SW 1271 (cell line): ENCODE results near the gene INSR.
"Not testable (repeated sequence)": the region's sequence is repeated elsewhere in the genome, so short reads cannot be mapped to it uniquely, and the experiment has no call there.

Experiments
- DNase-seq, 2 experiments: peaks; one replicate each; lab custom pipeline; 2025; lab: John Stamatoyannopoulos, UW

The INSR gene

DNA sequence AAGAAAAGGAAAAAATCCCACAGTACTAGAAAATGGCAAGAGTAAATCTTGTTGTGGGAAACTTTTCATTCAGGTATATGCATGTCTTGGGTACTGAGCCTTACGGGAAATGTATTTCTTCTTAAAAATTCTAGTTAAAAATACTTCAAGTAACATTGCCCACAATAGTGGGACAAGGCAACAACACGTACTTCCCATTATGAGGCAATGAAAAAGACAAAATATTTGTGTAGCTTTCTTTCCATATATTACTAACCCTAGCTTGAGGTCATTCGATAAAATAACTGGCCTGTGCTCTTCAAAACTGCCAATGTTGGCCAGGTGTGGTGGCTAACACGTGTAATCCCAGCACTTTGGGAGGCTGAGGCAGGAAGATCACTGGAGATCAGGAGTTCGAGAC, 99.2 kb downstream of the INSR start:
- DNase-seq, result no peak

DNA sequence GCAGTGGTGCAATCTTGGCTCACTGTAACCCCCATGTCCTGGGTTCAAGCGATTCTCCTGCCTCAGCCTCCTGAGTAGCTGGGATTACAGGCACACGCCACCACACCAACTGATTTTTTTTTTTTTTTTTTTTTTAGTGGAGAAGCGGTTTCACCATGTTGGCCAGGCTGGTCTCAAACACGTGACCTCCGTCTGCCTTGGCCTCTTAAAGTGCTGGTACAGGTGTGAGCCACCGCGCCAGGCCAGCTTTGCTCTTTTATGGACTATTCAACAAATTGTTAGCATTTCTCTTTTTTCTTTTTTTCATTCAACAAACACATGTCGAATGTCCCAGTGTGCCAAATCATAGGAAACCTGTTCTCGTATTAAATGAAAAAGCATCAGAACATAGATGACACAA, 99.6 kb downstream of the INSR start:
- no peak for DNase-seq

- no peak for DNase-seq
Observed at GRCh38 chr19:7191946-7192691, 102.1 kb downstream of the INSR start.

- DNase-seq, result no peak
Observed at GRCh38 chr19:7188698-7189629, 105.2 kb downstream of the INSR start.

GRCh38 chr19:7187605-7188339, 106.4 kb downstream of the INSR start:
- no peak for DNase-seq

DNA sequence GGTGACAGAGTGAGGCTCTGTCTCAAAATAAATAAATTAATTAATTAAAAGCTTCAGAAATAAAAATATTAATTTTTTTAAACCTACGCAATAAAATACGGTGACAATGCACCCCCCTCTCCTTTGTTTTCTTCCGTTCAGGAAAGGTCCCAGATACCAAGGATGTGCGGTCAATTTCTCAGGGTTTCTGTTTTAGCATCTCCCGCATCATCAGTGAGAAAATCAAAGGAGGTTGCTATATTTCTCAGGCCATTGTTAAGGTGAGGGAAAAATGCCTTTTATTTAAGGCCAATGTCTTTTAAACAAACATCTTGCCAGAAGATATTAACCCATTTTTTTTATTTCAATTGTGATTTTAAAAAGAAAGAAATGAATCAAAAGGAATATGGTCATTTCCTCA, 111.7 kb downstream of the INSR start:
- no peak for DNase-seq

DNA sequence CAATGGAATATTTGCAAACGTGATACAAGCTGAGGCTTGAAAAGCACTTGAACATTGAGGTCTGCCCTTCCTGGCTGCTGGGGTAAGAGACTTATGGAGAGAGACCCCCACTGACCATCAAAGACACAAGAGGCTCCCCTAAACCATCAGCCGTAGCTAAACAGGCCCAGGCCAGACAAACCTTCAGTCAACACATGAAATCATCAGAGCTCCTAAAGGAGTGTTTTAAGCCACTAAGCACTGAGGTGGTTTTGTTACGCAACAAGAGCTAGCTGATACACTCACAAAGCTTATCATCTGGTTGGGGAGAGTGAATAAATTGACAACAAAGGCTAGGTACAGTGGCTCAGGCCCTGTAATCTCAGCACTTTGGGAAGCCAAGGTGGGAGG, 114.3 kb downstream of the INSR start:
- DNase-seq, result no peak

DNA sequence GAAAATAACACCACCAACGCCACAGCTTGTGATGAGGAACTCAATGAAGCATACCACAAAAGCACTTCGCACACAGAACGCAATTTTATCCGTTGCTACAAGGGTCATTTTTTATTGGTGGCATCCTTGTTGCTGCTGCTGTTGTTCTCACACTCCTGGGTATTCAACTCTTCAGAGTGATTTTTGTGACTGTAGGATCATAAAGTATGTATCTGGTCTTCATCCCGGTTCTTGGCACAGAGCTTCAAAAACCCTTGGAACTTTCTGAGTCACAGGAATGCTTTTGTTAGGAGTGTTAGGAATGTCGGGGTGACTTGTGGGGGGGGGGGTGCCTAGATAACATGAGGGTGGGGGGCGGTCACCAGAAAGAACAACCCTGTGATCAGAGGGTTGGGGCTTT, 116.3 kb downstream of the INSR start:
- DNase-seq, result no peak

GRCh38 chr19:7176792-7177191, 117.4 kb downstream of the INSR start:
- DNase-seq, result no peak

GRCh38 chr19:7172794-7173193, 121.4 kb downstream of the INSR start:
- DNase-seq, result no peak

DNA sequence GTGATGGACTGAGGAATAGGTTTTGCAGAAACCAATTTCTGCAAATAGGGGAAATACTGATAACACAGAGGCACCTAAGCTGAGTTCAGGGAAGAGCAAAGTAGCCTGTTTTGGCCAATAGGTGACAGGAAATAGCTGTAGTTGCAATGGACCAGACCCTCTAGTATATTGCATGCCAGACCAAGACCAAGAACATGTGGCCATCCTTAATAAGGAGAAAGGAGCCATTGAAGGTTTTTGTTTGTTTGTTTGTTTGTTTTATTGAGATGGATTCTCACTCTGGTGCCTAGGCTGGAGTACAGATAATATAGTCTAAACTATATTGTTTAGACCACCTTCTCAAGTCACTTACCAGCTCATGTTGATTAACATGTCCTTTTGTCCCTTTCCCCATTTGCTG, 123.2 kb downstream of the INSR start:
- no peak for DNase-seq

GRCh38 chr19:7168941-7169340, 125.3 kb downstream of the INSR start:
- DNase-seq, result no peak

DNA sequence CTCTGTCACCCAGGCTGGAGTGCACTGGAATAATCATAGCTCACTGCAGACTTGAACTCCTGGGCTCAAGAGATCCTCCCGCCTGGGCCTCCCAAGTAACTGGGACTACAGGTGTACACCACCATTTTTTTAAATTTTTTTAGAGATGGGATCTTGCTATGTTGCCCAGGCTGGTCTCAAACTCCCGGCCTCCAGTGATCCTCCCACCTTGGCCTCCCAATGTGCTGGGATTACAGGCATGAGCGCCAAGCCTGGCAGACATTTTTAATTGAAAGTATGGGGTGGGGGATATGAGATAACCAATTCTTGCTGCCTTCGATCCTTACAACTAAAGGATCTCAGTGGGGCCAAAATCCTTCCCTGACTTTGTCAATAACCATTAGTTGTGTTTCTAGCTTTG, 132.9 kb downstream of the INSR start:
- DNase-seq, result no peak

GRCh38 chr19:7159105-7159933, 134.9 kb downstream of the INSR start:
- no peak for DNase-seq

DNA sequence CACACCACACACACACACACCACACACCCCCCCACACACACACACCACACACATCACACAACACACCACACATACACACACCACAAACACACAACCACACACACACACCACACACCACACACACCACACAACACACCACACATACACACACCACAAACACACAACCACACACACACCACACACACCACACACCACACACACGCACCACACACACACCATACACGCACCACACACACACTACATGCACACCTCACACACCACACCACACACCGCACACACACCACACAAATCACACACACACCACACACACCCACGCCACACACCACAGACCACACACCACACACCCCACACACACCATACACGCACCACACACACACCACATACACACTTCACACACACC, 141.2 kb downstream of the INSR start:
- DNase-seq, result no peak

GRCh38 chr19:7152568-7152967, 141.6 kb downstream of the INSR start:
- DNase-seq, result peak in 1 of 2 experiments; percentile 8

GRCh38 chr19:7149956-7150705, 144.1 kb downstream of the INSR start:
- DNase-seq, result no peak

DNA sequence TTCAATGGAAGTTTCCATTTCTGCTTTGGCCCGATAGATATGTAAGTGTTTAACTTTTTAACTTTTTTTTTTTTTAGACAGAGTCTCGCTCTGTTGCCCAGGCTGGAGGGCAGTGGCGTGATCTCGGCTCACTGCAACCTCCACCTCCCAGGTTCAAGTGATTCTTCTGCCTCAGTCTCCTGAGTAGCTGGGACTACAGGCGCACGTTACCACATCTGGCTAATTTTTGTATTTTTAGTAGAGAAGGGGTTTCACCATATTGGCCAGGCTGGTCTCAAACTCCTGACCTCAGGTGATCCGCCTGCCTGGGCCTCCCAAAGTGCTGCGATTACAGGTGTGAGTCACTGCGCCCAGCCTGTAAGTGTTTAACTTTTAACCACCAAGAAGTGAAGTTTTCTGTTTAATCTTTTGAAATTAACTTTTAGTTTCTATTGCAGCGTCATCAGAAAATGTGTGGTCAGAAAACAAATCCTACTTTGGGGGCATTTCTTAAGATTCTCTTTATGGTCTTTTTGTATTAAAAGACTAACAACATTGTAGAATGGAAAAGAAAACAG, 147.0 kb downstream of the INSR start:
- DNase-seq, result not testable (repeated sequence)

- DNase-seq, result not testable (repeated sequence)
Observed at GRCh38 chr19:7146086-7146485, 148.1 kb downstream of the INSR start.

GRCh38 chr19:7145494-7145893, 148.7 kb downstream of the INSR start:
- no peak for DNase-seq

- DNase-seq, result no peak
Observed at GRCh38 chr19:7142771-7143170, 151.4 kb downstream of the INSR start.
